NCI-H446 (cell line): Measurements from ENCODE around the gene UBE2E1.

Source experiments
- DNase-seq, 2 experiments: peaks; one replicate each; lab custom pipeline; 2025; lab: John Stamatoyannopoulos, UW

Gene UBE2E1

GRCh38 chr3:23820888-23821287 lies 15.1 kb downstream of the UBE2E1 start:
- DNase-seq: no peak

- no peak for DNase-seq
Observed at GRCh38 chr3:23821858-23822257, 16.1 kb downstream of the UBE2E1 start.

DNA sequence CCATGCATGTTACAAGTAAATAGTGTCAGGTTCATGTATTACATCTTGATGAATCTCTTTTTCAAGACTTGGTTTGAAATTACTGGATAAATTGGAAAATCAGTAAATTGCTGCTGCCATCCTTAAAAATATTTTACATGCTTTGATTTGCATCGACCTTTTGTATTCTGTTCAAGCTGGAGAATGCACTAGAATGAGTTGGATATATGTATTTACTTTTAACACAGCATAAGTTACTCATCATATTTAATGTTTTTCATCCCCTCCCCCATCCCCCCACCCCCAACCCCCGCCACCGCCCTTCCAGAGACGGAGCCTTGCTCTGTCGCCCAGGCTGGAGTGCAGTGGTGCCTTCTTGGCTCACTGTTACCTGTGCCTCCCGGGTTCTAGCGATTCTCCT lies 16.8 kb downstream of the UBE2E1 start:
- no peak for DNase-seq

DNA sequence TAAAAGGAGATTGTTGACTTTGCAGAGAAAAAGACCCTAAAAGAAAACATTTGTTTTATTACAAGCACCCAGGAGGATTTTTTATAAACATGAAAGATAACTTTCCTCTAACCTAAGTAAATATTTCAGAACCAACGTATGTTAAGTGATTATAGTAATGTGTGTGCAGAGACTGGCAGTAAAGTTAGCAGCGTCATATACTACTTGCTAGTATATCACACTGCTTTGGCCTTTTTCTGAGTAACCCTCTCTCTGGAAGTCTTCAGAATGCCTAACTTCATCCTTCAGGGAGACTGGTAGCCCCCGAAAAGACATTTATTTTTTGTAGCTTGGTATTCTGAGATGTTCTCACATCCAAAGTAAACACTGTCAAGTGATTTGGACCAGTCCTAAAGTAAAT lies 17.9 kb downstream of the UBE2E1 start:
- no peak for DNase-seq

GRCh38 chr3:23824699-23825444 lies 19.1 kb downstream of the UBE2E1 start:
- DNase-seq: no peak

DNA sequence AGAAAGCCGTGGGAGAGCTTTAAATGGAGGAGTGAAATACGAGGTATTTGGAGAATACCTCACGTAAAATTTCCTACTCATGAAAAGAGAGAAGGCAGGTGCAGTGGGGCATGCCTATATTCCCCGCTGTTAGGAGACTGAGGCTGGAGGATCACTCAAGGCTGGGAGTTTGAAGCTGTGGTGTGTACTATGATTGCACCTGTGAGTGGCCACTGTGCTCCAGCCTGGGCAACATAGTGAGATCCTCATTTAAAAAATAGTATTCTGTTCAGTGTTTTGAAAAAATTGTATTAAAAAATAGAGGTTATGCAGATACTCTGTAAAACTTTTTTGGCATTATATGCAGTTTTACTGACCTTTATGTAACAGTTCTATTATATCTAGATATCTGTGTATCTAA lies 20.0 kb downstream of the UBE2E1 start:
- DNase-seq: no peak

GRCh38 chr3:23826382-23827064 lies 20.8 kb downstream of the UBE2E1 start:
- DNase-seq: peak in 1 of 2 experiments; percentile 13

DNA sequence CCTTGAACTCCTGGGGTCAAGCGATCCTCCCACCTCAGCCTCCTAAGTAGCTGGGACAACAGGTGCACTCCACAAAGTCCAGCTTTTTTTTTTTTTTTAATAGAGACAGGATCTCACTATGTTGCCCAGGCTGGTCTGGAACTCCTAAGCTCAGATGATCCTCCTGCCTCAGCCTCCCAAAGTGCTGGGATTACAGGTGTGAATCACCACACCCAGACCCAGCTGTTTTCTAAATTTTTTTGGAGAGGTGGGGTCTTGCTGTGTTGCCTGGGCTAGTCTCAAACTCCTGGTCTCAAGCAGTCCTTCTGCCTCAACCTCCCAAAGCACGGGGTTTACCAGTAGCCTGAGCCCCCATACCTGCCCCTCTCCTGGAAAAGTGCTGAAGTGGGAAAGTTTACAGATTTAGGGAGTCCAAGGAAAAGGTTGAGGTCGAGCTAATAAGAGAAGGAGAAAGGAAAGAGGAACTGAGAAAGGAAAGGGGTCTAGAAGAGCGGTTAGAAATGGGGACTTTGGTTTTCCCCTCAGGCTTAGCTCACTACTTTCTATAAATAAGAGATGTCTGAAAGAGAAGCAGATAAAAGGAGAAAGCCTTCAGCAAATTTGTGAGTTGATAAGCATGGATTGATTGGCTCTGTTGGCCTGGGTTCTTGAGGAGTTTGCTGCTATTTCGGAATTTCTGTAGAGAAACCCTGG lies 23.6 kb downstream of the UBE2E1 start:
- no peak for DNase-seq

DNA sequence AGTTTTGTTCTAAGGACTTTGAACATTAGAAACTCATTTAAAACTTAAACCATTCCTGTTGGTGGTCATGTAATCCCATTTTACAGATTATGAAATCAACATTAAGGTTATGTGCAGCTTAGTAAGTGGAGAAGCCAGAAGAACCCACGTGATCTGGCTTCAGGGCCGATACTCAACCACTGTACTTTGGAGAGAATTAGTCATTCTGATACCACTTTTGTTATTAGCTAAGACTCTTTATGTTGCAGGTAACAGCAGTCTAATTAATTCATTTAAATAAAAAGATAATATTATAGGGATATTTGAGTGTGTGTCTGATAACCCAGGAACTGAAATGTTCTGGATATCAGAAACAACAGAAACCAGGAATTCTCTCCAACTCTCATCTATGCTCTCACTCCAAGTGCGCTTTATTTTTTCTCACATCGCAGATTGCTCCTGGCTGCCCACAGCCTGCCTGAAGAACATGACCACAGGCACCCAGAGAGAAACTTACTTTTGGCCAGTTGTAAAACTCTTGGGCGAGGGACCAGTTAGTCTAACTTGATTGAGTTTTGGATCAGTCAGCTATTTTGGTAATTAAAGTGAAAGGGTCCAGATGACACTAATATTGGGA lies 25.2 kb downstream of the UBE2E1 start:
- DNase-seq: no peak

DNA sequence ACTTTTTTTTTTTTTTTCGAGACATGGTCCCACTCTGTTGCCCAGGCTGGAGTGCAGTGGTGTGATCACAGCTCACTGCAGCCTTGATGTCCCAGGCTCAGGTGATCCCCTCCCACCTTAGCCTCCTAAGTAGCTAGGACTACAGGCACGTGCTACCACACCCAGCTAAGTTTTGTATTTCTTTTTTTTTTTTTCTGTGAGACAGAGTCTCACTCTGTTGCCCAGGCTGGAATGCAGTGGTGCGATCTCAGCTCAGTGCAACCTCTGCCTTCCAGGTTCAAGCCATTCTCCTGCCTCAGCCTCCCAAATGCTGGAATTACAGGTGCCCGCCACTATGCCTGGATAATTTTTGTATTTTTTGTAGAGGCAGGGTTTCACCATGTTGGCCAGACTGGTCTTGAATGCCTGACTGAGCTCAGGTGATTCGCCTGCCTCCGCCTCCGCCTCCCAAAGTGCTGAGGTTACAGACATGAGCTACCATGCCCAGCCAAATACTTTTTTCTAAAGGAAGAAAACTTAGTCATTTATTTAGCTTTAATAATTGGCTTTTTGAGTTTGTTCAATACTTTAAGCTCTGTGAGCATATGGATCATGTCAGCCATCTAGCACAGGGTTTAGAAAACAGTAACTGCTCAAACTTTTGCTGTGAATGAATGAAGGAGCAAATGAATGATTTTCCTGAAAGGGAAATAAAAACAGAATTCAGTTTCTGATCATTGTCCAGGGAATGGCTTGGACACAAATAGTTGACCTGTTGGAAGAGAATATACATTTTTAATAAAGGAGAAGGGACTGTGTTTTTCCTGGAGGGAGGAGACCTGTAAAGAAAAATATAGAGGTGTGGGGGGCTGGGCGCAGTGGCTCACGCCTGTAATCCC lies 26.0 kb downstream of the UBE2E1 start:
- DNase-seq: no peak

GRCh38 chr3:23832523-23832922 lies 26.8 kb downstream of the UBE2E1 start:
- DNase-seq: no peak

DNA sequence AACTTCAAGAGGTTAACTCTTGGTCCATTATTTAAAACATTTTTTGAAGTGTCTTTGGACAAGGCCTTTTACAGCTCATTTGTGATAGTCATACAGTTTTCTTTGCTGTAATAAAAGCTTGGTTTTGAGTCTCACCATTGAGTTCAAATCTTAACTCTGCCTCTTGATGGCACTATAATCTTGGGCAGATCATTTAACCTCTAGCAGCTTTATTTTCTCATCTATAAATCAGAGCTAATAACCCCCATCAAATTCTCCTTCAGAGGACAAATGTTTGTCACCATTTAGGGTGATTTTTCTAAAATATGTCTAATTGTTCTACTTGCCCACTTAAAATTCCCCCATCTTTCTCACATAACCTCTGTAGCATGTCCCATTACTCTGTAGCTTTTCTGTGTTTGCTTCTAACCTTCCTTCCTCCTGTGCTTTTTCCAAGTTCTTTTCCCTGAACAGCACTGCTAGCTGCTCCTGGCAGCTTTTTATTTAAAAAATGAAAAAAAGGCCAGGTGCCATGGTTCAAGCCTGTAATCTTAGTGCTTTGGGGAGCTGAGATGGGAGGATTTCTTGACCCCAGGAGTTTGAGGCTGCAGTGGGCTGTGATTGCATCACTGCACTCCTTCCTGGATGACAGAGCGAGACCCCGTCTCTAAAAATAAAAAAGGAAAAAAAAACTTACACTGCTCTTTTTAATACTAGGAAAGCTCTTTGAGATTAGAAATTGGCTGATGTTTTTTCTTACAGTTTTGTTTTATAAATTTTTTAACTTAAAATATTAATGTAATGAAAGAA lies 28.5 kb downstream of the UBE2E1 start:
- no peak for DNase-seq

DNA sequence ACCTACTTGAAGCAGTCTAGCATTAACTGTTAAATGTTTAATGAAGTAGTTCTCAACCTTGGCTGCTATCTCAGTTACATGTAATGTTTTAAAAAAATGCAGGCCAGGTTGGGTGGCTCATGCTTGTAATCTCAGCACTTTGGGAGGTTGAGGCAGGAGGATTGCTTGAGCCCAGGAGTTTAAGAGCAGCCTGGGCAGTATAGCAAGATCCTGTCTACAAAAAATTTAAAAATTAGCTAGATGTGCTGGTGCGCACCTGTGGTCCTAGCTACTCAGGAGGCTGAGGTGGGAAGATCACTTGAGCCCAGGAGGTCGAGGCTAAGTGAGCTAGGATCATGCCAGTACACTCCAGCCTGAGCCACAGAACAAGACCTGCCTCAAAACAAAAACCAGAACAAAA lies 29.3 kb downstream of the UBE2E1 start:
- no peak for DNase-seq

- DNase-seq: no peak
Observed at GRCh38 chr3:23835802-23836201, 30.0 kb downstream of the UBE2E1 start.

DNA sequence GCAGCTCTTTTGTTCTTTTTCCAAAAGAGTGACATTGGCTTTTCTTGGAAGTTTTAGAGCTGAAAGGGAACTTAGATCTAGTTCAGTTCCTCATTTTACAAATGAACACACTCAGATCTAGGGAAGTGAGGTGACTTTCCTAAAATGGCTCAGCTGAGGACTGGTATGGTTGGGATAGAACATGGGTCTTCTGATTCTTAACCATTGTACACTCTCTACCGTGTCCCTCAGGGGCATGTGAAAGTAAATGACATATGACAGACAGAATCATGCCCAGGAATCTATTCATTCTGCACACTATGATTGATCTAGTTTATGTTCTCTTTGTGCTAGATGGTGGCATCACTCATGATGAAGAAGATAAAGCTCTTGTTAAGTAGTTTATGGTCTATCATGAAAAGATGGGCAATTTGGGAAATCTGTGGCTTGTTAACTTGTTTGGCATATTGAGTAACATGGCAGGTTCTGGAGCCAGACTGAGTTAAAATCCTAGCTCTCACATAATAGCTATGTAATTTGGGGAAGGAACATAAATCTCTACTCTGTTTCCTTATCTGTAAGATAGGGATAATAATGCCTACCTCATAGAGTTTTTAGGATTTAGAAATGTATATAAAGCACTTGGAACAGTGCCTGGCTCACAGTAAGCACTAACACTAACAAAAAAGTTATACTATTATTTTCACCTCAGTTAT lies 30.9 kb downstream of the UBE2E1 start:
- no peak for DNase-seq

DNA sequence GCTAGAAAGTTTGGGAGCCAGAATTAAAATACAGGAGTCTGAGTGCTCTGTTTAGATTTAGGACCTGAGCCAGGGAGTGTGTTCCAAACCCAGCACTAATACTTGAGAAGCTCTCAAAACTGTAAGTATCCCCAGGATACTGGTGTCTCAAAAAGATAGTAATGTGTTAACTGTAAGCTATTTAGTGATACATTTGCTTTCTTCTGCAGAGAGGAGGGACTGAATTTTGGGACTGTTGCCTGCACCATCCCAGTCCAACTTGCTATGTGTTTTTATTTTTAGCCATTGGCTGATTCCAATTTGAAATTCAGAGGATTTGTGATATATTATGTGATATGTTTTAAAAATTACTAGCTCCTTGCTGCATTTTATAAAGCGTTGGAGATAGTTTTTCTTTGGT lies 31.5 kb downstream of the UBE2E1 start:
- no peak for DNase-seq

- no peak for DNase-seq
Observed at GRCh38 chr3:23837691-23838090, 31.9 kb downstream of the UBE2E1 start.

DNA sequence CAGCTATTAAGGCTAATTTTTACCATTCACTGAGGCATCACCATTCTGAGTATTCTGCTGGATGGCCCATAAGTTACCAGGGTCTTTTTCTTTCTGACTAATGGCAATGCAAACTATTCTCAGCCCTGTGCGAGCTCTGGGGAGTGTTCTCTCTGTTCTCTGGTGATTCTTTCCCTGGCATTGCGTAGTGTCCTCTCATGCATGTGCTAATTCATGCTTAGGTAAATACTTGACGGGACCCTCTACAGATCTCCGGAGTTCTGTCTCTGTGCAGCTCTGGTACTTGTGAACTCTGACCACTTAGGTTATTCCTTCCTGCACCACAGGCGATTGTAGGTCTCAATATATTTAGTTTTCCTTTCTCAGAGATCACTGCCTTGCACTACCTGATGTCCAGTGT lies 34.8 kb downstream of the UBE2E1 start:
- no peak for DNase-seq

- no peak for DNase-seq
Observed at GRCh38 chr3:23843869-23844268, 38.1 kb downstream of the UBE2E1 start.
